Astrocyte of the cerebellum (primary cell): Measurements from ENCODE around the gene FRAS1.
"Not testable (repeated sequence)": the region's sequence is repeated elsewhere in the genome, so short reads cannot be mapped to it uniquely, and the experiment has no call there.

ENCODE experiments used
- DNase-seq: peaks from one replicate; pipeline ENCODE4 v3.0.0-alpha.2; 2011; ENCODE audit warnings: low read depth
- H3K4me3 ChIP-seq: 2 replicates; pipeline ENCODE4 v1.5.1; 2011; ENCODE audit warnings: mild to moderate bottlenecking, low read depth, low read length, moderate library complexity
- in situ Hi-C: cut with HindIII; loops from 2 replicates; pipeline ENCODE4 v1.10.0; 2017; ENCODE audit warnings: low sequenced_read_pairs
- TF ChIP-seq, protein P1 (sequence below): IDR thresholded peaks from 2 replicates; pipeline ENCODE4 v1.5.1; 2012; ENCODE audit warnings: low read length, low read depth, moderate library complexity, mild to moderate bottlenecking; ENCODE audit errors: missing control alignments

FRAS1 gene

DNA sequence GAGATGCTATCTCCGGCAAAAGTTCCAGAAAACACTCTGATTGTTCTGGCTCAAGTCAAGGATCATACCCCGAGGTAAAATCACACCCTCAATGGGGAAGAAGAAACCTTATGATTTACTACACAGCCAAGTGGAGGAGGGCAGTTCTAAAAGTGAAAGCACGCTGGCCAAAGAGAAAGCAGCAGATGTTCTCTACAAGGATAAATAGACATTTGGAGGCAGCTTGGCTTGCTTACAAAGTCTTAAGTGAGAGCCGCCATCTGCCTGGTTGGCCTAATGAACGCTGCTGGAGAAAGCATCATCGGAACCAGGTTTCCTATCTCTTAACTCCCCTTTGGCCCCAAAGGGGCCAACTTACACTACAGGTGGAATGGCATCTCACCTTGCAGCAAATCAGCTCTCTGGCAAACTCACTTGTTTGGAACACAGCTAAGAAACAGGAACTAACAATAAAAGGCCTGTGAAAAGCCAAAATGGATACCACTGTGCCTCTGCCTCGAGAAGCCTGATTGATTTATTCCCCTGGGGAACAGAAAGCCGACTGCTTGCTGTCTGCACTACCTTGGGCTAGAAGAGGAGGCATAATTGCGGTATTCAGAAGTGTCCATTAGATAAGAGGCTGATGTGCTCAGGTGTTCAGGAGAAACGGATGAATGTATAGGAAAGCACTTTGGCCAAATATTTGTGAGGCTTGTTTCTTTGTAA lies 22.8 kb downstream of the FRAS1 start:
- in situ Hi-C loops, result no loop called here
- no peak for DNase-seq
- TF ChIP-seq, protein P1, sequence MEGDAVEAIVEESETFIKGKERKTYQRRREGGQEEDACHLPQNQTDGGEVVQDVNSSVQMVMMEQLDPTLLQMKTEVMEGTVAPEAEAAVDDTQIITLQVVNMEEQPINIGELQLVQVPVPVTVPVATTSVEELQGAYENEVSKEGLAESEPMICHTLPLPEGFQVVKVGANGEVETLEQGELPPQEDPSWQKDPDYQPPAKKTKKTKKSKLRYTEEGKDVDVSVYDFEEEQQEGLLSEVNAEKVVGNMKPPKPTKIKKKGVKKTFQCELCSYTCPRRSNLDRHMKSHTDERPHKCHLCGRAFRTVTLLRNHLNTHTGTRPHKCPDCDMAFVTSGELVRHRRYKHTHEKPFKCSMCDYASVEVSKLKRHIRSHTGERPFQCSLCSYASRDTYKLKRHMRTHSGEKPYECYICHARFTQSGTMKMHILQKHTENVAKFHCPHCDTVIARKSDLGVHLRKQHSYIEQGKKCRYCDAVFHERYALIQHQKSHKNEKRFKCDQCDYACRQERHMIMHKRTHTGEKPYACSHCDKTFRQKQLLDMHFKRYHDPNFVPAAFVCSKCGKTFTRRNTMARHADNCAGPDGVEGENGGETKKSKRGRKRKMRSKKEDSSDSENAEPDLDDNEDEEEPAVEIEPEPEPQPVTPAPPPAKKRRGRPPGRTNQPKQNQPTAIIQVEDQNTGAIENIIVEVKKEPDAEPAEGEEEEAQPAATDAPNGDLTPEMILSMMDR, result no peak
- no peak overlapping the region for H3K4me3 ChIP-seq

DNA sequence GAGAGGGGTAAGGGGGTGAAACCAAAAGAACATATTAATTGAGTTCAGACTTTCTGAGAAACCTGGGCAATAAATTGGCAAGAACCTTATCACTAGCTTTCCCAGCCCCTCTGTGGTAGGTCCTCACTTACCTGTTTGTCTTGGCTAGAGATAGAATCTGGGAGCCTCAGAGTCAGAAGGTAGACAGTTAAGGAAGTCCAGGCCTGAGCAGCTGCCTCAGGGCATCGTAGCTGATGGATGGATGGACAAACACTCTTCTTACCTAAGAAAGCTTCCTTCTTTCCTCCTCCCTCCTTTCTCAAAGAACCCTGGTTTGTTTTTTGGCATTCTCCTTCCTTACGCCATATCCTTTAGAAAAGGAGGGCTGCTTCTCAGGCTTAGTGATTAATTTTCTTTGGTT lies 24.4 kb downstream of the FRAS1 start:
- no peak overlapping the region for H3K4me3 ChIP-seq
- no peak for DNase-seq
- in situ Hi-C loops, result no loop called here
- TF ChIP-seq, protein P1, result no peak

DNA sequence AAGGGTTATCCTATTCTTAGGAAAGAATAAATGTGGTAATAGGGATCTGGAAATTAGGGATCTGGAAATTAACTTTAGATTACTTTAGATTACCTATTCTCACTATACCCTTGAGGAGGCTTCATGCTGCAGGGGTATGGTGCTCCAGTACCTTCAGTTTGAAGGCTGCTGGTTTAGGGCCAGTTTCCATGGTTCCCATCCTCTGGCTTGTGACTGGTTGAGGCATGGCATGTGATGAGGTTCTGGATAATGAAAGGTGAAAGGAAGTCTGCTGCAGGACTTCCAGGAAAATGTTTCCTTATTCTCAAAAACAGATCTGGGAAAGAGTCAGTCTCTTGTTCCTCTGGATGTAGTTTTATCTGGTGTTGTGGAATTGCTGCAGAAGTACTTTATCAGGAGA lies 25.9 kb downstream of the FRAS1 start:
- H3K4me3 ChIP-seq, result no peak overlapping the region
- in situ Hi-C loops, result no loop called here
- no peak for DNase-seq
- TF ChIP-seq, protein P1, result no peak

DNA sequence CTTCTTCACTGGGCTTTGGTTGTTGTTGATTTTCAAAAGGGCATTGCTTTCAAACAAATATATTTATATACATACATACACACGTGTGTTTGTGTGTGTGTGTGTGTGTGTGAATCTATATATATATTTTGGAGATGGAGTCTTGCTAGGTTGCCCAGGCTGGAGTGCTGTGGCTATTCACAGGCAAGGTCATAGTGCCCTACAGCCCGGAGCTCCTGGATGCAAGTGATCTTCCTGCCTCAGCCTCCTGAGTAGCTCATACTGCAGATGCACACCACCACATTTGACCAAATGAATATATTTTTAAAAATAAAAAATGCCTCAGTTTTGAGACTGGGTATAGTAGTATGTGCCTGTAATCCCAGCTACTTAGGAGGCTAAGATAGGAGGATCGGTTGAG lies 34.4 kb downstream of the FRAS1 start:
- H3K4me3 ChIP-seq, result no peak overlapping the region
- in situ Hi-C loops, result no loop called here
- TF ChIP-seq, protein P1, result no peak
- DNase-seq, result no peak

DNA sequence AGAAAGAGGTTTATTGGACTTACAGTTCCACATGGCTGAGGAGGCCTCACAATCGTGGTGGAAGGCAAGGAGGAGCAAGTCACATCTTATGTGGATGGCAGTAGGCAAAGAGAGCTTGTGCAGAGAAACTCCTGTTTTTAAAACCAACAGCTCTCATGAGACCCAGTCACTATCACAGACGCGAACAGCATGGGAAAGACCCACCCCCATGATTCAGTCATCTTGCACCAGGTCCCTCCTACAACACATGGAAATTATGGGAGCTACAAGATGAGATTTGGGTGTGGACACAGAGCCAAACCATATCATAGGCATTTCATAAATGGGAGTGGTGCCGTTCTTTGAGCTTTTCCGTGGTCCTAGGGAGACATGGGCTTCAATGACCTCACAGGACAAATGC lies 35.2 kb downstream of the FRAS1 start:
- DNase-seq, in situ Hi-C loops, H3K4me3 ChIP-seq: not testable (repeated sequence)

DNA sequence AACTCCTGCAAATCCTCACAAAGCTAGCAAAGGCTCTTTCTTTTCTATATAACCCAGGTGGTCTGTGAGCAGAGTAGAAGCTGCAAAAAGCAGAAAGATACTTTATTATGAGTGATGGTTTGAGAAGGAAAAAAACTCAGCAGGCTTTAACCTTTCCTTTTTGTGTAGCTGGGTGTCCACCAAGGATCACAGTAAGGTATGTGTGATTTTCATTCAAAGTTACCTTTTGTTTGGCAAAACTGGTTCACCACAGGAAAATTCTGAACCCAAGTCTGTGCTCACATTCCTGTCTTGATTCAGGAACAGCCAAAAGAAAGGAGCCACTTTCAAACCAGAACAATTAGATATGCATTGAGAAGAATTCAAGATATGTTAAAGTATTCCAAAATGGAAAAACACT lies 35.7 kb downstream of the FRAS1 start:
- H3K4me3 ChIP-seq, result no peak overlapping the region
- in situ Hi-C loops, result no loop called here
- TF ChIP-seq, protein P1, result no peak
- DNase-seq, result no peak

DNA sequence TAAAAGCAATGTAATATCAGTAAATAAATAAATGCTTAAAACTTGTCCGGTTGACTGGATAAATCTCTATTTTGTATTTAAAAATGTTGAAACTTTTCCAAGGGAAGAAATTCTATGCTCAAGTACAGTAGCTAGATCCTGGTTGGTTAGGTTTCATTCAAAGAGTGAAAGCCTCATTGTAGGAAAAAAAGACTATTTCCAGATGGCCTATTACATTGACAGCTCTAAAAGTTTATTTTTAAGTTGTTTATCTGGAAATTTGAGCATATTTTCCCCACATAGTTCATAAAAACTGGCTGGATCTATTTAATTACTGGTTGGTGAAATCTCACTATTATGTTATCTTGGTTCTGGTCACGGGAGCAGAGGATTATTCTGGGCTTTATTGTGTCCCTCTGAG lies 38.0 kb downstream of the FRAS1 start:
- H3K4me3 ChIP-seq, result no peak overlapping the region
- in situ Hi-C loops, result no loop called here
- no peak for DNase-seq
- TF ChIP-seq, protein P1, result no peak
